ENCODE data around the gene PROSER2.

The PROSER2 gene

DNA sequence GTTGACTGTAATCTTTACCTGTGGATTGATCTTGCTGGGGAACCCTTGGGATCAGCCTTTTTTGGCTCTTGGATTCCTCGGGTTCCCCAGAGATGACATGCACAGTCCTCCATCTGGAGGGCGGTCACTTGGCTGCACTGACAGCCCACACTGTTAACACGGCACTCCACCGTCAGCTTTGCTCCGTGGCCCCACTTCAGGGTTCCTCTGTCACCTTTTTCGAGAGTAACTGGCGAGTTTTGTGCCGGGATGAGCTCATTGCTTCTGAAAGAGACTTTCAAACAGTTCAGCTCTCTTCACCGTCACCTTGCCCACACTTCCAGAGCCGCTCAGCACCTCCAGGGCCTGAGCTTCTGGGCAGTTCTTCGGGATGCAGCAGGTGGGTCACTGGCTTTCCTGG lies 42.4 kb downstream of the PROSER2 start:
- TF ChIP-seq, protein P1, sequence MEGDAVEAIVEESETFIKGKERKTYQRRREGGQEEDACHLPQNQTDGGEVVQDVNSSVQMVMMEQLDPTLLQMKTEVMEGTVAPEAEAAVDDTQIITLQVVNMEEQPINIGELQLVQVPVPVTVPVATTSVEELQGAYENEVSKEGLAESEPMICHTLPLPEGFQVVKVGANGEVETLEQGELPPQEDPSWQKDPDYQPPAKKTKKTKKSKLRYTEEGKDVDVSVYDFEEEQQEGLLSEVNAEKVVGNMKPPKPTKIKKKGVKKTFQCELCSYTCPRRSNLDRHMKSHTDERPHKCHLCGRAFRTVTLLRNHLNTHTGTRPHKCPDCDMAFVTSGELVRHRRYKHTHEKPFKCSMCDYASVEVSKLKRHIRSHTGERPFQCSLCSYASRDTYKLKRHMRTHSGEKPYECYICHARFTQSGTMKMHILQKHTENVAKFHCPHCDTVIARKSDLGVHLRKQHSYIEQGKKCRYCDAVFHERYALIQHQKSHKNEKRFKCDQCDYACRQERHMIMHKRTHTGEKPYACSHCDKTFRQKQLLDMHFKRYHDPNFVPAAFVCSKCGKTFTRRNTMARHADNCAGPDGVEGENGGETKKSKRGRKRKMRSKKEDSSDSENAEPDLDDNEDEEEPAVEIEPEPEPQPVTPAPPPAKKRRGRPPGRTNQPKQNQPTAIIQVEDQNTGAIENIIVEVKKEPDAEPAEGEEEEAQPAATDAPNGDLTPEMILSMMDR (IDR thresholded peaks at IDR 0.05; ENCODE audit: borderline replicate concordance, insufficient read depth, low read depth, low read length), result no peak

DNA sequence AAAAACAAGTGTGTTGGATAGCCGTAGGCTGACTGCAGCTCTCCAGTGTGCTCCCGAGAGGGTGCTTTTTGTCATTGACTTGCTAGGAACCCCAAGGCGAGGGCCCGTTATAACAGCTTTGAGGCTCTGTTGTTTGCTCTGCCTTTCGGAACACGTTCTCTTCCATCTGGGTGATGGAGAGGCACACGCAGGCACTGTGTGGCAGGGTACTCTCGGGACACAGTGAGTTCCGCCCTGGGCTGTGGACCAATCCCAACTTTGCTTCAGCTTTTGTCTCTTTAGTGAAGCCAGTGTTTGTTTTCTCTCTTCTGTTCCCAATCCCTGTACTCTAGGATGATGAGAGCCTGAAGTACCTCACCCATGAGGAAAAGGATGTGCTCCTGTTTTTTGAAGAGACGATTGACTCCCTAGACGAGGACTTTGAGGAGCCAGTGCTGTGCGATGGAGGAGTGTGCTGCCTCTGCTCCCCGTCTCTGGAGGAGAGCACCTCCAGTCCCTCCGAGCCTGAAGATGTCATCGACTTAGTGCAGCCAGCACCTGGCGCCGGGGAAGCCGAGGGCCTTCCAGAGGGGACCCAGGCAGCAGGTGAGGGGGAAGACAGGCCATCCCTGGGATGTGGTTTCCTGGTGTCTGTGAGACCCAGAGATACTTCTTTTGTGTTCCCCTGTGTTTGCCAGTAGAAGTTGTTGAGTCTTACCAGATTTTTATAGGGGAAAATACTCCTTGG lies 43.2 kb downstream of the PROSER2 start:
- TF ChIP-seq, protein P1 (IDR thresholded peaks at IDR 0.05; ENCODE audit: borderline replicate concordance, insufficient read depth, low read depth, low read length), result no peak
- H3K4me3 ChIP-seq (ENCODE audit: low read depth, low read length), result no peak overlapping the region

More for the DNA sequence above, 42.4 kb downstream of the PROSER2 start:
- H3K4me3 ChIP-seq (ENCODE audit: low read depth, low read length), result no peak overlapping the region

DNA sequence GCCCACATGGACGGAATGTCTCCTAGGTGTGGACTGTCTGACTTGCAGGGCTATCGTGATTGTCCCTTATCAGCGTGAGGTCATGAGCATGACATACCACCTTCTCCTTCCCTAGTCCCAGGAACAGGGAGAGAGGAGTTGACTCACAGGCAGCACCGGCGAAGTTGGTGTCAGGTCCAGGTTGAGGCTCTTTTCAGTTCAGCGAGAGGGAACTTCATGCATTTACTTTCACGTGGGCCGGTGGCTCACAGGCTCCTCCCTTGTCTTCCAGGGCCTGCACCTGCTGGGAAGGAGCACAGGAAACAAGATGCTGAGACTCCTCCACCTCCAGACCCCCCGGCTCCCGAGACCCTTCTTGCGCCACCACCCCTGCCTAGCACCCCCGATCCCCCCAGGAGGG lies 46.1 kb downstream of the PROSER2 start:
- H3K4me3 ChIP-seq (ENCODE audit: low read depth, low read length), result no peak overlapping the region
- TF ChIP-seq, protein P1 (IDR thresholded peaks at IDR 0.05; ENCODE audit: borderline replicate concordance, insufficient read depth, low read depth, low read length), result no peak

DNA sequence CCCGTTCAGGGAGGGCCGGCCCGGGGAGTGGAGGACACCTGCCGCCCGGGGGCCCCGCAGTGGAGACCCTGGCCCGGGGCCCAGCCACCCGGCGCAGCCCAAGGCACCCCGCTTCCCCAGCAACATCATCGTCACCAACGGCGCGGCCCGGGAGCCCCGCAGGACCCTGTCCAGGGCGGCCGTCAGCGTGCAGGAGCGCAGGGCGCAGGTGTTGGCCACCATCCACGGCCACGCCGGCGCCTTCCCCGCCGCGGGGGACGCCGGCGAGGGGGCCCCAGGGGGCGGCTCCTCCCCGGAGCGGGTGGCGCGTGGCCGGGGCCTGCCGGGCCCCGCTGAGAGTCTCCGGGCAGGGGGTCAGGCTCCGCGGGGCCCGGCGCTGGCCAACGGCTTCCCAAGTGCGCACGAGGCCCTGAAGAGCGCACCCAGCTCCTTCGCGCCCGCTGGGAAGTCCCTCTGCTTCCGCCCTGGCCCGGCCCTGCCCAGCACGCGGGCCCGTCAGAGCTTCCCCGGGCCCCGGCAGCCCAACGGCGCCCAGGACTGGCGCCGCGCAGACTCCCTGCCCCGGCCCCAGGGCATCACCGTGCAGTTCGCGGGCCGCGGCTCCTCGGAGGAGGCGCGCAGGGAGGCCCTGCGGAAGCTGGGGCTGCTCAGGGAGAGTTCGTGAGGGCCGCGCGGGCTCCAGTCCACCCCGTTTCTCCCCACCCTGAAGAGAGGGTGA lies 46.7 kb downstream of the PROSER2 start:
- no peak overlapping the region for H3K4me3 ChIP-seq (ENCODE audit: low read depth, low read length)
- TF ChIP-seq, protein P1 (IDR thresholded peaks at IDR 0.05; ENCODE audit: borderline replicate concordance, insufficient read depth, low read depth, low read length), result no peak

DNA sequence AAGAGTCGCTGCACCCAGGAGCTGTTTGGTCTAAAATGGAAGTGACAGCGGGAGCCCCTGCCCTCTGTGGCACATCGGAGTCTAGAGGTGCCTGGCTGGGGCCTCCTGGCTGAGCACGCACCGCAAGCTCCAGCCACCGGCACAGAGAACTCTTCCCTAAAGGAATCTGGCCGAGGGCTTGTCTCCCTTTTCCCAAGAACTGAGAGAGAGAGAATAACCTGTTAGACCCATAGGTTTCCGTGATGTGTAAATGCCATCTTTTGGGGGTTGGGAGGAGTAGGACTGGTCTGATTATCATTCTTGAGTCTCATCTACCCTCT lies 47.3 kb downstream of the PROSER2 start:
- no peak overlapping the region for H3K4me3 ChIP-seq (ENCODE audit: low read depth, low read length)
- TF ChIP-seq, protein P1 (IDR thresholded peaks at IDR 0.05; ENCODE audit: borderline replicate concordance, insufficient read depth, low read depth, low read length), result no peak

DNA sequence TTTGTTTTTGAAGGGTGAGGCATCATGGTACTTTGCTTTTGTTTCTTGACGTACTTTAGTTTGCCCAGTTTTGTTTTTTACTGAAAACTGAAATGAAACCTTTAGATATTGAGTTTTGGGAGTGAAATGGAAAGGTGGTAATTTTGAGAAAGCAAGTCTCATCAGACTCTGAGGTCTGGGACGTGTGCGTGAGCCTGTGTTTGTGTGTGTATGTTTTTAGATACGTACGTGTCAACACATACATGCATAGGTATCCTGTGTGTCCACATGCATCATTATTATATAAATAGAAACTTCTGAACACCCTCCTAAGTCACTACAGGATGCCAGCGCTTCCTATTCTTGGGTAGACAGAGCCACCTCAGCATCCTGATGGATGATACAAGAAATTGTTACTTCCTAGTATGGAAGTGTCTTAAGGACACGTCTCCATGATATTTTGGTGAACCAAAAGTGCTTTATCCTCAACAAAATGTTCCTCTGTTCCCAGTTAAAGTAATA lies 47.8 kb downstream of the PROSER2 start:
- TF ChIP-seq, protein P1 (IDR thresholded peaks at IDR 0.05; ENCODE audit: borderline replicate concordance, insufficient read depth, low read depth, low read length), result no peak
- no peak overlapping the region for H3K4me3 ChIP-seq (ENCODE audit: low read depth, low read length)

DNA sequence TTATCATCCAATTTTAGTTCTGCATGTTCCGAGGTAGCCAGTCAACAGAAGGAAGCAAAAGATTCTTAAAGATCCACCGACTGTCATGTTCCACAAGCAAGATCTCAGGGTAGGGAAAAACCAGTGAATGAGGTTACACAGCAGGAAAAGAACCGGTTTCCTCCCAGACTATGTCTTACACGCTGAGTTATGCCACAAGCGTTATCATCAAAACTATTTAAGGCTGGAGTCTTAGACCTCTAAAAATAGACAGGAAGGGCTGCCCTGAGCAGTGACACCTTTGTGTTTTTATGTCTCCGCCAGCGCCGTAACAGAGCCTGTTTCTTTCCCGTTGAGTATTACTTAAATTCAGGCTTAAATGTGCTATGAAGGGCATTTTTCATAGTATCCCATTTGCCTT lies 48.3 kb downstream of the PROSER2 start:
- H3K4me3 ChIP-seq (ENCODE audit: low read depth, low read length), result no peak overlapping the region
- TF ChIP-seq, protein P1 (IDR thresholded peaks at IDR 0.05; ENCODE audit: borderline replicate concordance, insufficient read depth, low read depth, low read length), result no peak
